HUDEP-2 (cell line): ENCODE results near the gene BMP2K.
"Not testable (repeated sequence)": the region's sequence is repeated elsewhere in the genome, so short reads cannot be mapped to it uniquely, and the experiment has no call there.

Experiments
- DNase-seq, 76 experiments: peaks; one replicate each; lab custom pipeline; 2025; ENCODE audit not compliant: unreplicated experiment in 76 of 76; lab: John Stamatoyannopoulos, UW

The BMP2K gene

DNA sequence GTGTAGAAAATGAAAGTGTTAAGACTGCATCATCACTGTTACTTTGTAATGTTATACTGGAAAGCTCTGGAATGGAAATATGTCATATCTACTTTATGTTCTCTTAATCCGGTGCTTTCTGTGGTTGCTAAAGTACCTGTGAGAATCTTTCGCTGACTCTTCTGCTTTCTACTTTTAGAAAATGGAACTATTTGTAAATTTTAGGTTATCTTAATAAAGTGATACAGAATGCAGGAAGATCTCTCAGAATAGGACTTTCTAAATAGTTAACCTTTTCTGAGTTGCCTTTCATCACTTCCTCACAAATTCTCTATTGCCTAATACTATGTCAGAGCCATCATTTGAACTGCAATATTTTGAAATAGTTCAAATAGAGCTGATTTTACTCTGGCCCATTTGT lies 69.3 kb downstream of the BMP2K start:
- no peak for DNase-seq

DNA sequence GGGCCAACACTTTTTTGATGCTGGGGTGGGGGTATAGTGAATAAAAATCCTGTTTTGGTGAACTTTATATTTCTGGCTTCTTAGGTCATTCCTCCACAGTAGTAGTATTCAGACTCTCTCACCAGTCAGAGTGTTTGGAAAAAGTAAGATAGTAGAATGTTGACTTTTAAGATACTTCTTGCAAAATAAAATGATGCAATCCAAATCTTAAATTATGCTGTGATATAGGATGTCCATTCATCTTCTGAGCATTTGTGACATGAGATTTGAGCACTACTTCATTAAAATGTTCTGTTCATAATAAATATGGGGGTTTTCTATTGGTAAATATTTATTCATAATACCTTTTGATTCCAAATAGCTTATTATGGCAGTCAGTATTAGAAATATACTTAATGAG lies 70.1 kb downstream of the BMP2K start:
- DNase-seq: no peak

DNA sequence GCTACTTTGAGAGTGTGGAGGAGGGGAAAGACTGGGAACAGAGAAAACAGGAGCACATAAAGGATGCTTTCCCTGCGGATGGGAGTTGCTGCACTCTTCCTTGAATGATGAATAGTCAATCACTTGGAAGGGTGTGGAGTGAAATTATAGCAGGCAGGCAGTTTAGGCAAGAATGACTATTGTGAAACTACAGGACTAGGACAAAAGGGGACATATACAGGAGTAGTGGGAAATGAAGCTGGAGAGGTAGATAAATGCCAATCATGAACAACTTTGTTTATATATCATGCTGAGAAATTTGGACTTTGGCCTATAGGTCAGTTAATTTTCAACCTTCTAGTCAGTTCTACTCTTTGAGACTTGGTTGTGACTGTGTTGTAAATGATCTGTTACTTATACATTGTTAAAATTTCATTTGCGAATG lies 86.2 kb downstream of the BMP2K start:
- DNase-seq: no peak

DNA sequence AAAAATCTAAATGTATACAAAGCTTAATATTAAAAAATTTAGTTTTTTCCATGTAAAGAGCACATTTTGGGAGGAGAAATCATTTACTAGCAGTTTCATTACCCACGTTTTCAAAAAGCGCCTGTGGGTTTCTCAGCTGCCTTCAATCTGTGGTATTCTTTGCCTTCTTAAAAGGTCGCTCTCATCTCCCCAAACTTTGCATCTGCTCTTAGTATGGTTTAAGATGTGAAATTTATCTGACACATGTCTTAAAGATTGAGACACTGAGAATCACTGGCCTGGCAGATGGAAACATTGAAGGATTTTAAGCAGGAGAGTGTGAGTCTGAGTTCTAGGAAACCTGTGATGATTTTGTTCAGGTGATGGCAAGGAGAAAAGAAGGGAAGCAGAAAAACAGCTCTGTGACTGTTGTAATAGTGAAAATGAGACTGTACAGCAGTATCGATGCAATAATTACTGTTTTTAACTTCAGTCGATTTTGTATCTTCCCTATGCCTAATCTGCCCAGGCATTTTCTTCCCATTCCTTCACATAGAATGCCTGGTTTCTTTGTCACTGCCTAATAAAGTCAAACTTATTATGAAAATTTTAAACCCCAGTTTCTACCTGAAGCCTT lies 87.2 kb downstream of the BMP2K start:
- peak in 1 of 76 experiments; percentile 6 for DNase-seq

DNA sequence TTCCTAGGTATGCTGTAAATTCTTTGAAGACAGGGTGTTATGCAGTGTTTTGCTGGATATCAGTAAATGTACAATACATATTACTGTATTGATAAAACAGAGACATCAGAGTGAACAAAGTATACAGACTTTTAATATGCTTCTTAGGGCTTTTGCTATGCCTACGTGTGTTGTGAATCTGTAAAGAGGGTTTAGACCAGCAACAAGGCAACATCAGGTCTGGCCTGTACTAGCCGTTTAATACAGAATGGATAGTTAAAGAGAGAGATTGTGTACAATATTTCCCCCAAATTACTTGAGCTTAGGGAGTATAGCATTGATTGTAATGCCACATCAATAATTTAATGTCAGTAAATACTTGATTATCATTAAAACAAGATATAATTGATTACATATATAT lies 87.8 kb downstream of the BMP2K start:
- no peak for DNase-seq

DNA sequence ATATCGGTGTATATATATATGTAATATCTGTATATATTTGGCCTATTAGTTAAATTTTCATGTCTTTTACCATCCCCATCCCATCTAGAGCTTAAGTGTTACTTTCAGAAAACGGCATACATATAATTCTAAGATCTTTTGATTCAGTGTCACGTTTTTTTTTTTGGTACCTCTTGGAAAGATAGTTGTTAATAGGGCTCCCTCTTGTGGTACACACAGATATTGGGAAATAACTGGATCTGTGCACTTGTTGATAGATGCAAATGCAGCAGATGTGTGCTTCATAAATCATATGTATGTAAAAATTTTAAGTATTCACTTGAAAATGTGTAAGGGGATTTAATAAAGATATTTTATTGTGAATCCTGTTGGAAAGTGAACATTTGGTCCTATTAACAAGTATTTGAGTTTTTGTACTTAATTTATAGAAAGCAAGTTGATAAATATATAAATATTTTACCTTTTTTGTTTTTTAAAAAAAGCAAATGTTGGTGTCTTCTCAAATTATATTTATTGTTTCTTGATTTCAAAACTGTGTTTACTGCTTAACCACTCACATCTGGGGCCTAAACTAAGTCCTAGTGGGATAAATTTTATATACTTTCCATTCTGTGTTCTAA lies 88.4 kb downstream of the BMP2K start:
- peak in 39 of 76 experiments; percentile 1 to 81 (median 56) for DNase-seq

DNA sequence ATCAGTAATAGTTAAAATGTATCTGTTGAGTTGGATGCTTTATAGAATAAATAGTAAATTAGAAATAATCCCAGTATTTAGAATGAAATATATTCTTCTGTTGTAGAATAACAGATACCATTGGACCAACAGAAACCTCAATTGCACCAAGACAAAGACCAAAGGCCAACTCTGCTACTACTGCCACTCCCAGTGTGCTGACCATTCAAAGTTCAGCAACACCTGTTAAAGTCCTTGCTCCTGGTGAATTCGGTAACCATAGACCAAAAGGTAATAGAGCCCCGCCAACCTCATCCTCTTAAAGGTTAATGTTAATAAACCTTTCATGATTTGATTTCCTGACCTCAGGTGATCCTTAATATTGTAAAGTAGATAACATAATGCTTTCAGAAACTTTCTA lies 89.3 kb downstream of the BMP2K start:
- DNase-seq: no peak

DNA sequence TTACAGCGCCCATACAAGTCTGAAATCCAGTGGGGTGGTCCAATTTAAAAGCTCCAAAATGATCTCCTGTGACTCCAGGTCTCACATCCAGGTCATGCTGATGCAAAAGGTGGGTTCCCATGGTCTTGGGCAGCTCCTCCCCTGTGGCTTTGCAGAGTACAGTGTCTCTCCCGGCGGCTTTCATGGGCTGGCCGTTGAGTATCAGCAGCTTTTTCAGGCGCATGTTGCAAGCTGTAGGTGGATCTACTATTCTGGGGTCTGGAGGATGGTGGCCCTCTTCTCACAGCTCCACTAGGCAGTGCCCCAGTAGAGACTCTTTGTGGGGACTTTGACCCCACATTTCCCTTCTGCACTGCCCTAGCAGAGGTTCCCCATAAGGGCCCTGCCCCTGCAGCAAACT lies 92.6 kb downstream of the BMP2K start:
- not testable (repeated sequence) for DNase-seq

DNA sequence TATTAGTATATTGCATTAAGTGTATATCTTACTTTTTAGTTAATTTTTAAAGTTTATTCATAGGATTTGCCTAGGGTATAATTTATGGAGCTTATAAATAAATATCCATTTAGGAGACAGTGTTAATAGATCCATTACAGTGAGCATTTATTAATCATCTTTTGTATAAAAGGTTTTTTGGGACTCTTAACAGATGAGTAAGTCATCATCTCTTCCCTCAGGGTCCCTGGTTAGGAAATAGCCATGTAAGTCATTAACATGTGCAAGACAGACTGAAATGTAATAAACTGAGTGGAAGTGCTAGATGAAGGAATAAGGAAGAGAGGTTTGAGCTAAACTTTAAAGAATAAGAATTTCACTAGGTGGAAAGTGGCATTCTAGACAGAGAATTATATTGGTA lies 93.9 kb downstream of the BMP2K start:
- no peak for DNase-seq

DNA sequence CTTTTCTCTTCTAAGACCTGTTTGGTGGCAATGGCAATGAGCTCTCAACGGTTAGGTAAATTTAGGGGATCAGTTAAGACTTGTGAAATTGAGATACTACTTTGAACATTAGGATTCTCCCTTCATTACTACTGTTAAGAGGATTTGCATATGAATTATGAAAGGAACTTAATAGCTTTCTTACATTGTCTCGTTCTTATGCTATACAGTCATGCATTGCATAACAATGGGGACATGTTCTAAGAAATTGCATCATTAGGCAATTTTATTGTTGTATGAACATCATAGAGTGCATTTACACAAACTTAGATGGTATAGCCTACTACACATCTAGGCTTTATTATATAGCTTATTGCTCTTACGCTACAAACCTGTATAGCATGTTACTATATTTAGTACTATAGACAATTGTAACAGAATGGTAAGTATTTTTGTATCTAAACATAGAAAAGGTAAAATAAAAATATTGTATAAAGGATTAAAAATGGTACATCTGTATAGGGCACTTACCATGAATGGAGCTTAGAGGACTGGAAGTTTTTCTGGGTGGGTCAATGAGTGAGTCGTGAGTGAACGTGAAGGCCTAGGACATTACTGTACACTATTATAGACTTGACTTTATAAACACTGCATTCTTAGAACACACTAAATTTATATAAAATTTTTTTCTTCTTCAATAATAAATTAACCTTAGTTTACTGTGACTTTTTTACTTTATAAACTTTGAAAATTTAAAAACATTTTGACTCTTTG lies 100.6 kb downstream of the BMP2K start:
- no peak for DNase-seq

DNA sequence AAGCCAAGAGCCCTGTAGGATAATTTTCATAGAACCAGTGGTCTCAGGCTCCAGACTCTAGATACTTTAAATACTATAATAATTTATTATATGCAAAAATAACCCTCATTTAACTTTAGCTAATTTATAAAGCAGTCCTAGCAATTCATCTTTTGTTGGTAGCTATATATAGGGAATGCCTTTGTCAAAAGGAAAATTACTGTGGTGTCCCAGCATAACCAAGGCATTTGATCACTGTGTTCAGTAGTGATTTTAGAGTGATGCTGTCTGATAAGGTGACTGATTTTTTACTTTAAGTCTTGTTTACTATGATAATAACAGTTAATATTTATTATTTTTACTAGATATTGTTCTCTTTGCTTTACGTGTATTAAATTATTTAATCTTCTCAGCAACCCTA lies 101.9 kb downstream of the BMP2K start:
- no peak for DNase-seq

DNA sequence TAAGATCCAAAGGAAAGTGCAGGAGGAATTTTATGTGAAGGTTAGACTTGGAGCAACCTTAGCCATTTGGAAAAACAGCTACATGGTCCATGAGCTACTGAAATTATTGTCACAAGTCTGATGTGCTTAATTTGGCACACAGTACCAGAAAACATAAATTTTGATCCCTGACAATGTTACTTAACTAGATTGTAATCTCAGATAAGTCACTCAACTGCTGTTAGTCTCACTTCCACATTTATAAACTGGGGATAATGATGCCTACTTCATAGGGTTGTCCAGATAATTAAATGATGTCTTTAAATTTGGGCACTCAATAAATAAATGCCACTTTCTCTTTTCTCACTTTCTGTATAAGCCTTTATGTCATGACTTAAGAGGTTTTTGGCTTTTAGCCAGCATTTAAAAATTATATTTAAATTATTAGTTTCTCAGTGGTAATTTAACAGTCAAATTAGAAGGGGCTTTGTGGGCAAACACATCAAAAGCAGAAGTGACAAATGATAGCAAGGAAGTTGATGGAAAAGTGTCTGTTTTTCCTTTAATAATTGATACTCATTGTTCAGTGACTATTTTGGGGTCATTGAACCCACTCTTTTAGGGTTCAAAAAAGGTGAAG lies 104.8 kb downstream of the BMP2K start:
- DNase-seq: no peak

DNA sequence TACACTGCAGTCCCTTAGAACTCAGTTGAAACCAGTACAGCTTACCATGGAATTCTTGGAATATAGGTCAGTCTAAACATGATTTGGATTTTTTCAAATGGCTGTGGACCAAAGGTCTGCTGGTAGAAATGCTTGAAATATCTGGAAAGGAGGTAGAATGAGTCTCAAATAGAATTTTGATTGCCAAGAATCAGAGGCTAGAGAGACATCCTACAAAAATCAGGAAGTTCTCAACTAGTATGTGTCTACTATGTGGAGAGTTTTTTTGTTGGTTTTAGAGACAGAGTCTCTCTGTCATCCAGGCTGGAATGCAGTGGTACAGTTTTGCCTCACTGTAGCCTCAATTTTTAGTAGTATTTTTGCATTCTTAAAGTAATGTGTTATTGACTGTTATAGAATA lies 109.4 kb downstream of the BMP2K start:
- DNase-seq: no peak

DNA sequence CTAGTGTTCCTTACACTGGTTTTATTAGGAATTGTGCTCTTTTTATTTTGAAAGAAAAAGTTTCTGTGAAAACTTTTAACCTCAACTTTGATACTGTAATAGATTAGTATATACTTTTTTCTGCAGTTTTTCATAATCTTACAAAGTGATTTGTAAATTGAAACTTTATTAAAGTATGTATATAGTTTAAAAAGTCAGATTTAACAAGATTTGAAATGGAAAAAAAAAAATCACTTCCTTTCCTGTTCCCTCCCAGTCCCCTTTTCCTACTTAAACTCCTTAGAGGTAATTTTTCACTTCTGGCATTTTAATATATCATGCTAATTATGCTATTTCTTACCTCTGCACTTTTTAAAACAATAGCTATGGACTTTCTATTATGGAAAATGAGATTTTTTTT lies 113.8 kb downstream of the BMP2K start:
- no peak for DNase-seq

DNA sequence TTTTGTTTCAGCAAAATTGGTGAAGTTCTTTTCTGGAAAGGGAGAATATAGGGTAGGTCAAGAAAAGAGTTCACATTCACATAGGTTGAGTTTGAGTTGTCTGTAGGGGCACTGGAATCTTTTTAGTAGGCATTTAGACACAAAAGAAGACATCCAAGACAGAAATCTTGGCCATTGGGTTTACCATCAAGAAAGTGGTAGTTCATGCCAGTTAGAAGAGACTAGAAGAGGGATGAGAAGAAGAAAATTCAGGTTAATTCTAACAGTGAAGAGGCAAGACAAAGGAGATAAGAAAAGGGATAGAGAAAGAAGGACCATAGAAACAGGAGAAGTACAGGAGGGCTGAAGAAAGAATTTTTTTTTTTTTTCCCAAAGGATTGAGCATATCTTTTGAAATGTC lies 123.2 kb downstream of the BMP2K start:
- no peak for DNase-seq

DNA sequence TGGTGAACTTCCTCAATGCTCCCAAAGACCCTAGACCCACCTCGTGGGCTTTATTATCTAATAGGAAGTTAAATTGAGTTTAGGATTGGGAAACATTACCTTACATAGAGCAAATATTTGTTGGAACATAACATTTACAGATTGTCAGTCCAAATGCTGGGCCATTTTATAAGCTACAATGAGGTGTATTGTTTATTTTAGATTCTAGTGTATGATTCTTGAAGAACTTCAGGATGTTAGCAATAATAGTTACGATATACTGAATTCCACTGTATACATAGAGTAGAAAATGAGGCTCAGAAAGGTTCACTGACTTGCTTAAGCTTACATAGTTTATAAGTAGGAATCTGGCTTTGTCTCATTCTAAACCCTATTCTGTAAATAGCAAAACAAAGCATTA lies 125.7 kb downstream of the BMP2K start:
- DNase-seq: no peak

DNA sequence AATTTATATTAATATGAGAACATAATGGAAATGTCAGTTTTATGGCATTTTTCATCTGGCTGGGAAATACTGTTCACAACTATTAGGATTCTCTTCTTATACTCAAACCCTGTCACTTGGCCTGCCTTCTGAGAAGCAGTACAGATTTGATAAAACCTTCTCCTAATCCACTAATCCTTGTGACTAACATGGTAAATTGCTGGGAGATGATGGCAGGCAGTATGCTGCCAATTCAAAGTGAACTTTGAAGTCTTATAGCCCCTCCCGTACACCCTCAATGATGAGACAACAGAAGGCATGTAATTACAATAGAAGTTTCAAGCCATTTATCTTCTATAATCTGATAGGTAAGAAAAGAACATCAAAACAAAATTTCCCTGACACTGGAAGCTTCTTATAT lies 126.1 kb downstream of the BMP2K start:
- no peak for DNase-seq

DNA sequence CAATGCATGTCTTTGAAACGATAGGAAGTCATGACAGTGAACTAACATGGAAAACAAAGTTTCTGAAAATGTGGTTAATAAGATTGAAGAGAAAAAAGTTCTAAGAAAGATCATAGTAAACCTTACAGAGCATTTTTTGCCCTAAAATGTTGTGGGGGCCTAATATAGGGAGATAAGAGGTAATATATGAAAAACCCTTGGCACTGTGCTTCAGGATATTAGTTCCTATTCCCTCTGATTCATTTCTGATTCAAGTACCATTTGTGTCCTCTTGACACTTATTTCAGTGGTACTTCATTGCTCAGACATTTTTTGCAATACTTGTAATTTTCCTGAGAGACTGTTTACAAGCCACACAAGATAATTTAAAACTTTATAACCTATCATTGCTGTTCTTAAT lies 128.0 kb downstream of the BMP2K start:
- DNase-seq: no peak

DNA sequence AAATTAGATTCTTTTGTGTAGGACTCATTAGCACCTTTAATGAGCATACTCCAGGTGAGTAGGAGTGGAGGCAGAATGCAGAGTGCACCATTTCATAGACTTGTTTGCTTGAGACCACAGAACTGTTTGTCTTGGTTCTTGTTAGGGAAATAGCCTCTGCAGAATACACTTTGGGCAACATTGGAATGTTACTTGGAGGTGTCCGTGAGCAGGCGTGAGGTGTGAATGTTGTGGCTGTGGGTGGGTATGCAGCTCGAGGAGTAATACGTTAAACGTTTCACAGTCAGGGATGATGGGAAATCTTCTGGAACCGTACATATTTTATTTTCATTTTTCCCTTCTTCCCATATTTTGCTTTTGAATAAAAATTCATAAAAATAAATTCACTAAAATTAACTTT lies 131.5 kb downstream of the BMP2K start:
- no peak for DNase-seq

DNA sequence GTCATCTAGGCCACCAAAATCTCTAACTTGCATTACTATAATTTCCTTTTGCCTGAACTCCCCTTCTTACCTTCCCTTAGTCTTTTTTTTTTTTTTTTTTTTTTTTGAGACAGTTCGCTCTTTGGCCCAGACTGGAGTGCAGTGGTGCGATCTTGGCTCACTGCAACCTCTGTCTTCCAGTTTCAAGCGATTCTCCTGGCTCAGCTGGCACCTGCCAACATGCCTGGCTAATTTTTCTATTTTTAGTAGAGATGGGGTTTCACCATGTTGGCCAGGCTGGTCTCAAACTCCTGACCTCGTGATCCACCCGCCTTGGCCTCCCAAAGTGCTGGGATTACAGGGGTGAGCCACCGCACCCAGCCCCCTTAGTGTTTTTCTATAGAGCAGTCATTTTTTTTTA lies 132.8 kb downstream of the BMP2K start:
- DNase-seq: not testable (repeated sequence)

DNA sequence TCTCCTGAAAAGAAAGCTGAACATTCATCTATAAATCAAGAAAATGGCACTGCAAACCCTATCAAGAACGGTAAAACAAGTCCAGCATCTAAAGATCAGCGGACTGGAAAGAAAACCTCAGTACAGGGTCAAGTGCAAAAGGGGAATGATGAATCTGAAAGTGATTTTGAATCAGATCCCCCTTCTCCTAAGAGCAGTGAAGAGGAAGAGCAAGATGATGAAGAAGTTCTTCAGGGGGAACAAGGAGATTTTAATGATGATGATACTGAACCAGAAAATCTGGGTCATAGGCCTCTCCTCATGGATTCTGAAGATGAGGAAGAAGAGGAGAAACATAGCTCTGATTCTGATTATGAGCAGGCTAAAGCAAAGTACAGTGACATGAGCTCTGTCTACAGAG lies 134.5 kb downstream of the BMP2K start:
- DNase-seq: no peak

DNA sequence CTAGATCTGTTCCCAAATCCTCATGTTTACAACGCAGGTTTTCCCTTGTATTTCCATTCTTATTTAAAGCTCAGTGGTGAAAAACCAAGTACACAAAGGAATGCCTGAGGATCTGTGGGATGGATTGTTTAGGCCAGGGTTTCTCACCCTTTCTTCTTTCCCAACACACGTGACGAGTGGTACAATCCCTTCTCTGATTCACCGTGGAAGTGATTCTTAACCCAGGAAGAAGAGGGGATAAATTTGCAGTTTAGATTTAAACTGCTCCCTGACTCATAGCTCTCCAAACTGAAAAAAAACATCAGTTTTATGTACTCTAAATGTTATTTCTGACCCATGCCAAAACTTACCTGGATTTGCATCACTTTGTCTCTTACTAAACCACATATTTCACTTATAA lies 146.1 kb downstream of the BMP2K start:
- DNase-seq: no peak
